ENCODE data around the gene GRB14.
"Not testable (repeated sequence)": the region's sequence is repeated elsewhere in the genome, so short reads cannot be mapped to it uniquely, and the experiment has no call there.

Gene GRB14

GRCh38 chr2:164551519-164551918, 69.8 kb downstream of the GRB14 start:
- TF ChIP-seq ZNF274 (IDR thresholded peaks at IDR 0.05; ENCODE audit: low read depth, low read length) = no peak
- H3K4me3 ChIP-seq (ENCODE audit: low read length) = no peak overlapping the region

- not testable (repeated sequence) for H3K4me3 ChIP-seq (ENCODE audit: low read length)
These were observed 71.6 kb downstream of the GRB14 start for GRCh38 chr2:164549705-164550104.

GRCh38 chr2:164545484-164545883, 75.8 kb downstream of the GRB14 start:
- H3K4me3 ChIP-seq (ENCODE audit: low read length) = no peak overlapping the region
- no peak for TF ChIP-seq ZNF274 (IDR thresholded peaks at IDR 0.05; ENCODE audit: low read depth, low read length)

GRCh38 chr2:164542581-164543021, 78.7 kb downstream of the GRB14 start:
- TF ChIP-seq ZNF274 (IDR thresholded peaks at IDR 0.05; ENCODE audit: low read depth, low read length) = no peak
- no peak overlapping the region for H3K4me3 ChIP-seq (ENCODE audit: low read length)

- no peak overlapping the region for H3K4me3 ChIP-seq (ENCODE audit: low read length)
- no peak for TF ChIP-seq ZNF274 (IDR thresholded peaks at IDR 0.05; ENCODE audit: low read depth, low read length)
These were observed 82.9 kb downstream of the GRB14 start for GRCh38 chr2:164538240-164538866.

GRCh38 chr2:164535280-164536025, 85.8 kb downstream of the GRB14 start:
- no peak overlapping the region for H3K4me3 ChIP-seq (ENCODE audit: low read length)
- no peak for TF ChIP-seq ZNF274 (IDR thresholded peaks at IDR 0.05; ENCODE audit: low read depth, low read length)

GRCh38 chr2:164530464-164530863, 90.8 kb downstream of the GRB14 start:
- no peak for TF ChIP-seq ZNF274 (IDR thresholded peaks at IDR 0.05; ENCODE audit: low read depth, low read length)
- H3K4me3 ChIP-seq (ENCODE audit: low read length) = no peak overlapping the region

GRCh38 chr2:164523726-164524125, 97.6 kb downstream of the GRB14 start:
- H3K4me3 ChIP-seq (ENCODE audit: low read length) = no peak overlapping the region
- no peak for TF ChIP-seq ZNF274 (IDR thresholded peaks at IDR 0.05; ENCODE audit: low read depth, low read length)

- H3K4me3 ChIP-seq (ENCODE audit: low read length) = no peak overlapping the region
These were observed 98.3 kb downstream of the GRB14 start for GRCh38 chr2:164523009-164523408.

GRCh38 chr2:164522561-164522981, 98.7 kb downstream of the GRB14 start:
- H3K4me3 ChIP-seq (ENCODE audit: low read length) = no peak overlapping the region
- TF ChIP-seq ZNF274 (IDR thresholded peaks at IDR 0.05; ENCODE audit: low read depth, low read length) = no peak

More at GRCh38 chr2:164523009-164523408, 98.3 kb downstream of the GRB14 start:
- TF ChIP-seq ZNF274 (IDR thresholded peaks at IDR 0.05; ENCODE audit: low read depth, low read length) = no peak

GRCh38 chr2:164515734-164516133, 105.5 kb downstream of the GRB14 start:
- H3K4me3 ChIP-seq (ENCODE audit: low read length) = no peak overlapping the region
- no peak for TF ChIP-seq ZNF274 (IDR thresholded peaks at IDR 0.05; ENCODE audit: low read depth, low read length)

- TF ChIP-seq ZNF274 (IDR thresholded peaks at IDR 0.05; ENCODE audit: low read depth, low read length) = no peak
- H3K4me3 ChIP-seq (ENCODE audit: low read length) = no peak overlapping the region
These were observed 106.3 kb downstream of the GRB14 start for GRCh38 chr2:164515030-164515429.

GRCh38 chr2:164514491-164514890, 106.8 kb downstream of the GRB14 start:
- H3K4me3 ChIP-seq (ENCODE audit: low read length) = no peak overlapping the region
- TF ChIP-seq ZNF274 (IDR thresholded peaks at IDR 0.05; ENCODE audit: low read depth, low read length) = no peak

GRCh38 chr2:164512871-164513270, 108.4 kb downstream of the GRB14 start:
- no peak for TF ChIP-seq ZNF274 (IDR thresholded peaks at IDR 0.05; ENCODE audit: low read depth, low read length)
- H3K4me3 ChIP-seq (ENCODE audit: low read length) = no peak overlapping the region

GRCh38 chr2:164511738-164512137, 109.5 kb downstream of the GRB14 start:
- TF ChIP-seq ZNF274 (IDR thresholded peaks at IDR 0.05; ENCODE audit: low read depth, low read length) = no peak
- no peak overlapping the region for H3K4me3 ChIP-seq (ENCODE audit: low read length)

Data from GM08714 (cell line).